Measurements from ENCODE around the gene PLCG2.
"Not testable (repeated sequence)": the region's sequence is repeated elsewhere in the genome, so short reads cannot be mapped to it uniquely, and the experiment has no call there.

Gene PLCG2

GRCh38 chr16:81875461-81875860 lies 96.4 kb downstream of the PLCG2 start:
- H3K36me3 ChIP-seq, result peaks cover 73% of the 10 kb centered on the region
- no peaks in the 10 kb centered on the region for H3K9me3 ChIP-seq
- TF ChIP-seq CTCF (IDR thresholded peaks at IDR 0.05), result no peak
- no peak overlapping the region for H3K4me3 ChIP-seq (ENCODE audit: low read depth in 1 of 2, low read length in 1 of 2)
- H3K27me3 ChIP-seq, result no peaks in the 10 kb centered on the region
- H3K27ac ChIP-seq, result peak overlapping the region; percentile 98
- peaks cover 28 to 34% of the 10 kb centered on the region in 2 experiments for H3K4me1 ChIP-seq (ENCODE audit: control insufficient read depth in 1 of 2, insufficient read depth in 1 of 2, low read depth in 1 of 2, low read length in 1 of 2)

GRCh38 chr16:81876273-81876900 lies 97.3 kb downstream of the PLCG2 start:
- Histone ChIP-seq H3K4me3 (ENCODE audit: low read depth in 1 of 2, low read length in 1 of 2) (no peak overlapping the region), H3K9me3 (no peaks in the 10 kb centered on the region), H3K36me3 (peaks cover 73% of the 10 kb centered on the region), H3K4me1 (ENCODE audit: control insufficient read depth in 1 of 2, insufficient read depth in 1 of 2, low read depth in 1 of 2, low read length in 1 of 2) (peaks cover 28 to 34% of the 10 kb centered on the region in 2 experiments), H3K27me3 (no peaks in the 10 kb centered on the region), H3K27ac (peak overlapping the region; percentile 64)
- TF ChIP-seq CTCF (IDR thresholded peaks at IDR 0.05), result no peak

DNA sequence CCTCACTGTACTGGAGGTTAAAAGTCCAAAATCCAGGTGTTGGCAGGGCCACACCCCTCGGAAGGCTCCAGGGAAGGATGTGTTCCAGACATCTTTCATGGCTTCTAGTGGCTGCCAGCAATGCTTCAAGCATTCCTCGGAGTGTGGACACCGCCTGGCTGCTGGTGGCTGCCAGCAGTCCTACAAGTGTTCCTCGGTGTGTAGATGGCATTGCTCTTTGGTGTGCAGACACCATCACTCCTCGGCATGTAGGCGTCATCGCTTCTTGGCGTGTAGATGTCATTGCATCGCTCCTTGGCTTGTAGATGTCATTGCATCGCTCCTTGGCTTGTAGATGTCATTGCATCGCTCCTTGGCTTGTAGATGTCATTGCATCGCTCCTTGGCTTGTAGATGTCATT lies 98.4 kb downstream of the PLCG2 start:
- peaks cover 28 to 34% of the 10 kb centered on the region in 2 experiments for H3K4me1 ChIP-seq (ENCODE audit: control insufficient read depth in 1 of 2, insufficient read depth in 1 of 2, low read depth in 1 of 2, low read length in 1 of 2)
- H3K27me3 ChIP-seq; H3K9me3 ChIP-seq; H3K4me3 ChIP-seq (ENCODE audit: low read depth in 1 of 2, low read length in 1 of 2): not testable (repeated sequence)
- H3K27ac ChIP-seq, result peak overlapping the region; percentile 64
- peaks cover 72% of the 10 kb centered on the region for H3K36me3 ChIP-seq

GRCh38 chr16:81878529-81878928 lies 99.4 kb downstream of the PLCG2 start:
- no peaks in the 10 kb centered on the region for H3K27me3 ChIP-seq
- peaks cover 18 to 24% of the 10 kb centered on the region in 2 experiments for H3K4me1 ChIP-seq (ENCODE audit: control insufficient read depth in 1 of 2, insufficient read depth in 1 of 2, low read depth in 1 of 2, low read length in 1 of 2)
- no peak for TF ChIP-seq CTCF (IDR thresholded peaks at IDR 0.05)
- H3K27ac ChIP-seq, result no peak overlapping the region
- H3K36me3 ChIP-seq, result peaks cover 77% of the 10 kb centered on the region
- H3K4me3 ChIP-seq (ENCODE audit: low read depth in 1 of 2, low read length in 1 of 2), result no peak overlapping the region
- H3K9me3 ChIP-seq, result no peaks in the 10 kb centered on the region

DNA sequence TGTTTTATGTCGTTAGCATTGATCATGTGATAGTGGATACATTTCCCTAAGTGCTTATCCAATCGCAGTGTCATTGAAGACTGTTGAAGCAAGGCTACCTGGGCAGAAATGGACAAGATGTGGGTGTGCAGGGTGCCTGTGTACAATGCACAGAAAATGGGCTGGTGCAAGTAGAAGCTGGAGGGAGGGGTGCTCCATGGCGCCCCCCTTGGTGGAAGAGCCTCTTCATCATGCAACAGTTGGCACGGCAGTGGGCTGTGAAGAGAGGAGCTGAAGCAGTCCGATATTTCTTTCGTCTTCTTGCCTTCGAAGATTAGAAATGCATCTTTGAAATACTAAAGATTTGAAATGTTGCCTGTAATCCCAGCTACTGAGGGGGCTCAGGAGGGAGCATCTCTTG lies 100.5 kb downstream of the PLCG2 start:
- no peak for TF ChIP-seq CTCF (IDR thresholded peaks at IDR 0.05)
- H3K27ac ChIP-seq, result no peak overlapping the region
- H3K4me1 ChIP-seq (ENCODE audit: control insufficient read depth in 1 of 2, insufficient read depth in 1 of 2, low read depth in 1 of 2, low read length in 1 of 2), result peaks cover 7 to 13% of the 10 kb centered on the region in 2 experiments
- H3K9me3 ChIP-seq, result no peaks in the 10 kb centered on the region
- H3K36me3 ChIP-seq, result peaks cover 86% of the 10 kb centered on the region
- H3K27me3 ChIP-seq, result no peaks in the 10 kb centered on the region
- H3K4me3 ChIP-seq (ENCODE audit: low read depth in 1 of 2, low read length in 1 of 2), result no peak overlapping the region

GRCh38 chr16:81880816-81881215 lies 101.7 kb downstream of the PLCG2 start:
- TF ChIP-seq CTCF (IDR thresholded peaks at IDR 0.05), result no peak

More at GRCh38 chr16:81880816-81881215, 101.7 kb downstream of the PLCG2 start:
- H3K27me3 ChIP-seq, result no peaks in the 10 kb centered on the region
- H3K36me3 ChIP-seq, result peaks cover 87% of the 10 kb centered on the region
- peaks cover under 1 to 4% of the 10 kb centered on the region in 2 experiments for H3K4me1 ChIP-seq (ENCODE audit: control insufficient read depth in 1 of 2, insufficient read depth in 1 of 2, low read depth in 1 of 2, low read length in 1 of 2)
- no peaks in the 10 kb centered on the region for H3K9me3 ChIP-seq
- H3K27ac ChIP-seq, result no peak overlapping the region
- H3K4me3 ChIP-seq (ENCODE audit: low read depth in 1 of 2, low read length in 1 of 2), result no peak overlapping the region

Measured in neutrophil (primary cell).